ENCODE data around the gene SNX11. TPM values are rescaled to one million over a fixed set of nuclear protein-coding genes. Genes with fewer than 3 reads are reported as not detected.

The SNX11 gene
- total and polyA plus RNA-seq, 2 donors (not counting 3 experiments of a cell fraction or from before 2014, with no cell fraction given), result 23.4 to 26.2 TPM

DNA sequence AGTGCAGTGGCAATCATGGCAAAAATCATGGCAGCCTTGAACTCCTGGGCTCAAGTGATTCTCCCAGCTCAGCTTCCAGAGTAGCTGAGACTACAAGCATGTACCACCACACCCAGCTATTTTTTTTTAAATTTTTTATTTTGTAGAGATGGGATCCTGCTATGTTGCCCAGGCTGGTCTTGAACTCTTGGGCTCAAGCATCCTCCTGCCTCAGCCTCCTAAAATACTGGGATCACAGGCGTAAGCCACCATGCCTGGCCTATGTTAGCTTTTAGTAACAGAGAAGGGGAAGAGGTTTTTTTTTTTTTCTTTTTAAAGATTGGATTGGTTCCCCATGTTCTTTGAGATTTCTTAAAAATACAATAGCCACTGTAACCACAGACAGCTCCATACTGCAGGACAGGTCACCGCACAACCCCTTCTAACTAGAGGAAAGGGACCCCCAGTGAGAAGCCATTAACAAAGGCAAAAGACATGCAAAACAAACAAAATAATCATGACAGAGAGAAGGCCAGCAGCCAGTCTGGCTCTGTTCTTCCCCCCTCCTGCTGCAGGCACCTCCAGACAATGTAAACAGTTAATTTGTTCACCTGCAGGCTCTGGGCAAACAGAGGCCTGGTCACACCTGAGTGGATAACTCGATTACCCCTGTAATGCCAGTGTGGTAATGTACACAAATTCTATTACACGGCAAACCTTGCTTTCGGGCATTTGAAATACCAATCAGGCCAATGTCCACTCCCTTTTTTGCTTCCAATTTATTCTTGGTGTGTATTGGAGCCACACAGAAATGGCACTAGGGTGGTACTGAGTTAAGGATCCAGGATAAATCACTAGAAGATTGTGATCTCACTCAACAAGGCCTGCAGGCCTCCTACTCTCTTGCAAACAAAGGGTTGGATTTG is 52.9 kb downstream of the SNX11 start:
- H3K4me1 ChIP-seq (ENCODE audit: control insufficient read depth, extremely low read depth, insufficient read depth, low read length), result no peaks in the 10 kb centered on the region
- H3K79me2 ChIP-seq (ENCODE audit: control insufficient read depth, insufficient read depth, low read length), result no peaks in the 10 kb centered on the region
- no peak overlapping the region for H3K4me2 ChIP-seq (ENCODE audit: insufficient read depth, low read length)
- intact Hi-C loops (cut with micrococcal nuclease), result no loop called here
- BruUV-seq (replicated peaks), result no TSS peak
- no peaks in the 10 kb centered on the region for H4K20me1 ChIP-seq (replicated peaks; ENCODE audit: control insufficient read depth, extremely low read depth, insufficient read depth, low read length)
- FAIRE-seq (no peak), DNase-seq (ENCODE audit: low read depth, low spot score) (no peak)
- H3K9ac ChIP-seq (replicated peaks; ENCODE audit: extremely low read depth, insufficient read depth, low read length), result no peak overlapping the region
- ChIA-PET POLR2A (no interaction called here), CTCF (interaction anchor here (0.9 to 1.7 kb wide), 7 partner anchors 9 to 476 kb away, joined by 3 to 8 read pairs (median 4); no protein-coding TSS in a partner anchor)
- no peak overlapping the region for H2AFZ ChIP-seq (ENCODE audit: low read depth, low read length)
- H3K9me1 ChIP-seq (replicated peaks; ENCODE audit: control insufficient read depth, extremely low read depth, insufficient read depth, low read length), result no peaks in the 10 kb centered on the region
- no peak overlapping the region for H3K4me3 ChIP-seq (replicated peaks in 1 of 3; ENCODE audit: insufficient read depth in 1 of 3, low read depth in 1 of 3, low read length in 3 of 3)
- peaks cover 2 to 5% of the 10 kb centered on the region in 2 experiments for H3K27me3 ChIP-seq (ENCODE audit: control insufficient read depth in 2 of 2, insufficient read depth in 2 of 2, low read length in 2 of 2)
- dilution Hi-C loops (cut with MboI; ENCODE audit: extremely low pct_ligation_motif_present, low sequenced_read_pairs), result no loop called here
- TF ChIP-seq, protein P1, sequence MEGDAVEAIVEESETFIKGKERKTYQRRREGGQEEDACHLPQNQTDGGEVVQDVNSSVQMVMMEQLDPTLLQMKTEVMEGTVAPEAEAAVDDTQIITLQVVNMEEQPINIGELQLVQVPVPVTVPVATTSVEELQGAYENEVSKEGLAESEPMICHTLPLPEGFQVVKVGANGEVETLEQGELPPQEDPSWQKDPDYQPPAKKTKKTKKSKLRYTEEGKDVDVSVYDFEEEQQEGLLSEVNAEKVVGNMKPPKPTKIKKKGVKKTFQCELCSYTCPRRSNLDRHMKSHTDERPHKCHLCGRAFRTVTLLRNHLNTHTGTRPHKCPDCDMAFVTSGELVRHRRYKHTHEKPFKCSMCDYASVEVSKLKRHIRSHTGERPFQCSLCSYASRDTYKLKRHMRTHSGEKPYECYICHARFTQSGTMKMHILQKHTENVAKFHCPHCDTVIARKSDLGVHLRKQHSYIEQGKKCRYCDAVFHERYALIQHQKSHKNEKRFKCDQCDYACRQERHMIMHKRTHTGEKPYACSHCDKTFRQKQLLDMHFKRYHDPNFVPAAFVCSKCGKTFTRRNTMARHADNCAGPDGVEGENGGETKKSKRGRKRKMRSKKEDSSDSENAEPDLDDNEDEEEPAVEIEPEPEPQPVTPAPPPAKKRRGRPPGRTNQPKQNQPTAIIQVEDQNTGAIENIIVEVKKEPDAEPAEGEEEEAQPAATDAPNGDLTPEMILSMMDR (IDR thresholded peaks at IDR 0.05; ENCODE audit: extremely low read depth in 1 of 2, insufficient read depth in 1 of 2, low read depth in 1 of 2, low read length in 2 of 2), result no peak
- TF ChIP-seq POLR2AphosphoS5 (IDR thresholded peaks at IDR 0.05; ENCODE audit: insufficient read depth, low read depth, low read length) (no peak), FOS (IDR thresholded peaks at IDR 0.05; ENCODE audit: borderline replicate concordance, insufficient read depth, low read length) (no peak), GATA2 (IDR thresholded peaks at IDR 0.05; ENCODE audit: insufficient read depth, insufficient read length, low read depth, low read length) (no peak), POLR2A (IDR thresholded peaks at IDR 0.05; ENCODE audit: low read depth, low read length) (no peak), JUN (IDR thresholded peaks at IDR 0.05; ENCODE audit: borderline replicate concordance, insufficient read depth, insufficient read length, low read depth) (no peak), EZH2 (IDR thresholded peaks at IDR 0.05; ENCODE audit: borderline replicate concordance, low read depth, low read length, severe bottlenecking) (no peak), MYC (IDR thresholded peaks at IDR 0.05; ENCODE audit: low read depth, low read length) (no peak)
- TF ChIP-seq, protein P2, sequence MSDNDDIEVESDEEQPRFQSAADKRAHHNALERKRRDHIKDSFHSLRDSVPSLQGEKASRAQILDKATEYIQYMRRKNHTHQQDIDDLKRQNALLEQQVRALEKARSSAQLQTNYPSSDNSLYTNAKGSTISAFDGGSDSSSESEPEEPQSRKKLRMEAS (IDR thresholded peaks at IDR 0.05; ENCODE audit: insufficient read depth, insufficient read length), result no peak
- no peaks in the 10 kb centered on the region for H3K9me3 ChIP-seq (replicated peaks; ENCODE audit: control insufficient read depth, insufficient read depth, low read length)
- H3K36me3 ChIP-seq (ENCODE audit: control insufficient read depth in 2 of 2, extremely low read depth in 1 of 2, insufficient read depth in 2 of 2, low read length in 2 of 2), result no peaks in the 10 kb centered on the region
- no peak overlapping the region for H3K27ac ChIP-seq (ENCODE audit: insufficient read depth, low read depth, low read length)

Measured in endothelial cell of umbilical vein (primary cell).